ENCODE data around the gene WDR33. TPM values are rescaled to one million over a fixed set of nuclear protein-coding genes. Genes with fewer than 3 reads are reported as not detected.

Gene WDR33
- total and polyA plus RNA-seq, 8 donors: 7.9 to 99.9 (median 20.3) TPM

- peak in 1 of 2 donors; percentile 67 for DNase-seq
- WGBS, 5 donors: 80 to 90% (median 84%) methylated on average over 7 to 9 of the region's 9 CpGs
- Histone ChIP-seq H3K36me3 (peaks cover 26 to 61% (median 59%) of the 10 kb centered on the region in 4 donors), H3K9me3 (no peaks in the 10 kb centered on the region), H3K4me1 (peaks cover 15 to 28% (median 23%) of the 10 kb centered on the region in 4 donors), H3K4me3 (no peak overlapping the region), H3K27me3 (no peaks in the 10 kb centered on the region), H3K27ac (no peak overlapping the region)
- intact Hi-C loops (cut with DNase I; ENCODE audit: low total_unique reads): no loop called here
- no peak for TF ChIP-seq POLR2A (IDR thresholded peaks at IDR 0.05)
- TF ChIP-seq POLR2AphosphoS5 (IDR thresholded peaks at IDR 0.05): no peak
- TF ChIP-seq EP300 (IDR thresholded peaks at IDR 0.05): no peak
- no peak for TF ChIP-seq CTCF (IDR thresholded peaks at IDR 0.05)
These were observed 102.9 kb downstream of the WDR33 start for GRCh38 chr2:127707890-127708648.

GRCh38 chr2:127706215-127706990 is 104.6 kb downstream of the WDR33 start:
- H3K9me3 ChIP-seq: no peaks in the 10 kb centered on the region
- peaks cover 26 to 57% (median 56%) of the 10 kb centered on the region in 4 donors for H3K36me3 ChIP-seq
- no peak overlapping the region for H3K27ac ChIP-seq
- no peak overlapping the region for H3K4me3 ChIP-seq
- TF ChIP-seq CTCF (IDR thresholded peaks at IDR 0.05) (no peak), POLR2A (IDR thresholded peaks at IDR 0.05) (no peak), EP300 (IDR thresholded peaks at IDR 0.05) (no peak), POLR2AphosphoS5 (IDR thresholded peaks at IDR 0.05) (no peak)
- 89 to 96% (median 93%) methylated on average over 12 to 14 of the region's 14 CpGs for WGBS, 5 donors
- peaks cover 23 to 38% (median 33%) of the 10 kb centered on the region in 4 donors for H3K4me1 ChIP-seq
- intact Hi-C loops (cut with DNase I; ENCODE audit: low total_unique reads): no loop called here
- DNase-seq: no peak
- H3K27me3 ChIP-seq: no peaks in the 10 kb centered on the region

GRCh38 chr2:127705391-127706065 is 105.4 kb downstream of the WDR33 start:
- H3K36me3 ChIP-seq: peaks cover 26 to 53% (median 51%) of the 10 kb centered on the region in 4 donors
- peaks cover 27 to 43% (median 36%) of the 10 kb centered on the region in 4 donors for H3K4me1 ChIP-seq
- 72 to 79% (median 76%) methylated on average over 5 of the region's 5 CpGs for WGBS, 5 donors
- no peaks in the 10 kb centered on the region for H3K9me3 ChIP-seq
- DNase-seq: no peak
- peak in 1 of 3 donors; percentile 37 for TF ChIP-seq POLR2AphosphoS5 (IDR thresholded peaks at IDR 0.05)
- TF ChIP-seq CTCF (IDR thresholded peaks at IDR 0.05): no peak
- H3K4me3 ChIP-seq: no peak overlapping the region
- no peaks in the 10 kb centered on the region for H3K27me3 ChIP-seq
- H3K27ac ChIP-seq: peak overlapping the region in 3 of 5 donors; percentile 1 to 33 (median 22)
- intact Hi-C loops (cut with DNase I; ENCODE audit: low total_unique reads): no loop called here
